Endodermal cell (in vitro differentiated cells): ENCODE measurements around the gene PARD3B. TPM values are rescaled to one million over a fixed set of nuclear protein-coding genes. Genes with fewer than 3 reads are reported as not detected.

Source experiments
- DNase-seq: peaks from one replicate; pipeline ENCODE4 v3.0.0-alpha.2; 2017
- H3K27ac ChIP-seq: 2 replicates; pipeline ENCODE4 v1.5.1; 2013; ENCODE audit warnings: mild to moderate bottlenecking, low read depth, low read length, moderate library complexity
- H3K27me3 ChIP-seq: 2 replicates; pipeline ENCODE4 v1.6.1; 2013; ENCODE audit warnings: mild to moderate bottlenecking, low read length, moderate library complexity; ENCODE audit not compliant: insufficient read depth, control insufficient read depth, poor library complexity, severe bottlenecking
- H3K36me3 ChIP-seq: 2 replicates; pipeline ENCODE4 v1.7.0; 2013; ENCODE audit warnings: mild to moderate bottlenecking, low read length, moderate library complexity; ENCODE audit not compliant: control insufficient read depth, insufficient read depth
- H3K4me1 ChIP-seq: one replicate; pipeline ENCODE4 v1.7.0; 2013; ENCODE audit warnings: low read length; ENCODE audit not compliant: control insufficient read depth, insufficient read depth
- H3K4me3 ChIP-seq: 2 replicates; pipeline ENCODE4 v1.5.1; 2013; ENCODE audit warnings: mild to moderate bottlenecking, low read length, moderate library complexity
- H3K9ac ChIP-seq: 2 replicates; pipeline ENCODE4 v1.6.1; 2013; ENCODE audit warnings: mild to moderate bottlenecking, low read length, moderate library complexity; ENCODE audit not compliant: poor library complexity, severe bottlenecking; ENCODE audit errors: extremely low read depth
- H3K9me3 ChIP-seq: 2 replicates; pipeline ENCODE4 v1.6.1; 2013; ENCODE audit warnings: mild to moderate bottlenecking, low read length, moderate library complexity; ENCODE audit not compliant: control insufficient read depth
- H3K27ac Mint-ChIP-seq: 2 replicates; pipeline ENCODE4 v1.8.0; 2020; ENCODE audit warnings: mixed read lengths
- H3K27me3 Mint-ChIP-seq: 2 replicates; pipeline ENCODE4 v1.8.0; 2021; ENCODE audit warnings: mild to moderate bottlenecking, mixed read lengths; ENCODE audit not compliant: insufficient read depth
- H3K36me3 Mint-ChIP-seq: 2 replicates; pipeline ENCODE4 v1.8.0; 2020; ENCODE audit warnings: low read depth, mixed read lengths
- H3K4me1 Mint-ChIP-seq: 2 replicates; pipeline ENCODE4 v1.8.0; 2020; ENCODE audit warnings: mixed read lengths
- H3K4me3 Mint-ChIP-seq: 2 replicates; pipeline ENCODE4 v1.8.0; 2020; ENCODE audit warnings: mild to moderate bottlenecking, moderate library complexity, mixed read lengths
- H3K9me3 Mint-ChIP-seq: 2 replicates; pipeline ENCODE4 v1.8.0; 2020; ENCODE audit warnings: mild to moderate bottlenecking, mixed read lengths
- WGBS, 2 experiments: methylation state at CpG; one replicate each; pipeline versions ENCODE4 v1.1.5 to v1.1.7; 2013; ENCODE audit warnings: missing lambda C conversion rate in 2 of 2, mixed read lengths in 1 of 2; ENCODE audit not compliant: insufficient coverage in 1 of 2, insufficient read length in 1 of 2; 5-methylcytosine and 5-hydroxymethylcytosine counted together
- total RNA-seq, 2 donors: library from RNA; stranded (reverse); fragmentation: NEBNext Ultra II Directional in 1 of 2; extraction: Animal tissue kit (Norgen Biotek cat#: 25700) in 1 of 2; gene quantifications; 2 replicates in 1 of 2; 3 replicates in 1 of 2; pipeline ENCODE4 v1.2.1, GENCODE V29; 2021
- TF ChIP-seq, protein P1 (sequence below): fragments of 200-600 bp; sonication (generic); conservative IDR thresholded peaks from 2 replicates; pipeline ENCODE4 v1.5.0; 2021; ENCODE audit warnings: antibody characterized with exemption, mild to moderate bottlenecking

Gene PARD3B
- total RNA-seq, 2 donors from 2014 or later: 2.5 to 5.6 TPM

GRCh38 chr2:205471776-205472175 is 926.5 kb downstream of the PARD3B start:
- no peak overlapping the region for H3K4me3 ChIP-seq
- no peak overlapping the region for H3K27ac ChIP-seq
- no peak overlapping the region for H3K4me3 Mint-ChIP-seq
- WGBS, 2 experiments: 85% methylated on average over 2 of the region's 2 CpGs; no CpG with 5 or more reads in 1 of the 2 experiments
- H3K9ac ChIP-seq: no peak overlapping the region
- H3K9me3 Mint-ChIP-seq: no peaks in the 10 kb centered on the region
- H3K9me3 ChIP-seq: no peaks in the 10 kb centered on the region
- H3K4me1 ChIP-seq: no peaks in the 10 kb centered on the region
- TF ChIP-seq, protein P1, sequence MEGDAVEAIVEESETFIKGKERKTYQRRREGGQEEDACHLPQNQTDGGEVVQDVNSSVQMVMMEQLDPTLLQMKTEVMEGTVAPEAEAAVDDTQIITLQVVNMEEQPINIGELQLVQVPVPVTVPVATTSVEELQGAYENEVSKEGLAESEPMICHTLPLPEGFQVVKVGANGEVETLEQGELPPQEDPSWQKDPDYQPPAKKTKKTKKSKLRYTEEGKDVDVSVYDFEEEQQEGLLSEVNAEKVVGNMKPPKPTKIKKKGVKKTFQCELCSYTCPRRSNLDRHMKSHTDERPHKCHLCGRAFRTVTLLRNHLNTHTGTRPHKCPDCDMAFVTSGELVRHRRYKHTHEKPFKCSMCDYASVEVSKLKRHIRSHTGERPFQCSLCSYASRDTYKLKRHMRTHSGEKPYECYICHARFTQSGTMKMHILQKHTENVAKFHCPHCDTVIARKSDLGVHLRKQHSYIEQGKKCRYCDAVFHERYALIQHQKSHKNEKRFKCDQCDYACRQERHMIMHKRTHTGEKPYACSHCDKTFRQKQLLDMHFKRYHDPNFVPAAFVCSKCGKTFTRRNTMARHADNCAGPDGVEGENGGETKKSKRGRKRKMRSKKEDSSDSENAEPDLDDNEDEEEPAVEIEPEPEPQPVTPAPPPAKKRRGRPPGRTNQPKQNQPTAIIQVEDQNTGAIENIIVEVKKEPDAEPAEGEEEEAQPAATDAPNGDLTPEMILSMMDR: no peak
- H3K36me3 Mint-ChIP-seq: no peaks in the 10 kb centered on the region
- DNase-seq: no peak
- H3K27me3 ChIP-seq: no peaks in the 10 kb centered on the region
- no peaks in the 10 kb centered on the region for H3K36me3 ChIP-seq
- H3K4me1 Mint-ChIP-seq: no peaks in the 10 kb centered on the region
- H3K27me3 Mint-ChIP-seq: peaks cover 25% of the 10 kb centered on the region
- no peak overlapping the region for H3K27ac Mint-ChIP-seq

- WGBS, 2 experiments: 100% methylated on average over 2 of the region's 3 CpGs; no CpG with 5 or more reads in 1 of the 2 experiments
- H3K4me1 Mint-ChIP-seq: no peaks in the 10 kb centered on the region
Observed at GRCh38 chr2:205473791-205474190, 928.5 kb downstream of the PARD3B start.

DNA sequence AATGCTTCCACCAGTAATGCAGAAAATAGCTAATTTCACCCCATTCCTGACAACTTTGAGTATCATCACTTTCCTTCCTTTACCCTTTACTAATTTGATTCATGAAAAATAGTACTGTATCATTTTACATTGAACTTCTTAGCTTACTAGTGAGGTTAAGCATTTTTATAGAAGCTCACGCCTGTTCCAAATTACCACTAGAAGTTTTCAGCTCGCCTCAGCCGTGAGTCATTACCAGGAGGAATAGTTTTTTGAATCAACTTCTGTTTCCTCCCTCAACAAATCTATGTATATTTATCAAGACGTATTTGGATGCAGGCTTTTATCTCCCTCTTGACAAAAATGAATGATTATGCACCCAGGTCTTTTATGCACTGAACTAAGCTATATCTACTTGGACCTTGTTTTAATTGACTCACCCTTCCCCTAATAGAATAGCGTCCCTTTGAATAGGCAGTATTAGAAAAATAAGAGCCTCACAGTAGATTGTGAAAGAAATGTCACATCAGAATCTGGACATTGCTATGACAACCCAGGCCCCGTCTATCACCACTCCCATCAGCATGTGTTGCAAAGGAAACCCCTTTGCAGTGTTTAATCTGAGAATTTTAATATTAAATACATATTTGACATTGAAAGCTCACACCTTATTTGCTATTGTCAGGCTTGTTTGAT is 929.6 kb downstream of the PARD3B start:
- no peaks in the 10 kb centered on the region for H3K36me3 ChIP-seq
- H3K36me3 Mint-ChIP-seq: no peaks in the 10 kb centered on the region
- no peak overlapping the region for H3K27ac ChIP-seq
- H3K4me3 Mint-ChIP-seq: no peak overlapping the region
- TF ChIP-seq, protein P1: no peak
- no peaks in the 10 kb centered on the region for H3K4me1 Mint-ChIP-seq
- no peak overlapping the region for H3K4me3 ChIP-seq
- H3K27ac Mint-ChIP-seq: no peak overlapping the region
- 88 to 91% methylated on average over 3 to 6 of the region's 6 CpGs for WGBS, 2 experiments
- no peaks in the 10 kb centered on the region for H3K9me3 ChIP-seq
- H3K9ac ChIP-seq: no peak overlapping the region
- H3K4me1 ChIP-seq: no peaks in the 10 kb centered on the region
- no peak for DNase-seq
- H3K27me3 ChIP-seq: no peaks in the 10 kb centered on the region
- H3K27me3 Mint-ChIP-seq: peaks cover 5% of the 10 kb centered on the region
- H3K9me3 Mint-ChIP-seq: no peaks in the 10 kb centered on the region

More at GRCh38 chr2:205473791-205474190, 928.5 kb downstream of the PARD3B start:
- no peak overlapping the region for H3K9ac ChIP-seq
- Mint-ChIP-seq H3K36me3 (no peaks in the 10 kb centered on the region), H3K9me3 (no peaks in the 10 kb centered on the region), H3K27me3 (peaks cover 16% of the 10 kb centered on the region), H3K4me3 (no peak overlapping the region), H3K27ac (no peak overlapping the region)
- H3K4me3 ChIP-seq: no peak overlapping the region
- no peaks in the 10 kb centered on the region for H3K9me3 ChIP-seq
- no peaks in the 10 kb centered on the region for H3K4me1 ChIP-seq
- TF ChIP-seq, protein P1: no peak
- H3K36me3 ChIP-seq: no peaks in the 10 kb centered on the region
- DNase-seq: no peak
- H3K27ac ChIP-seq: no peak overlapping the region
- H3K27me3 ChIP-seq: no peaks in the 10 kb centered on the region
